Right atrium auricular region (tissue), 2 donors: ENCODE measurements around the gene RPAP2. TPM values are rescaled to one million over a fixed set of nuclear protein-coding genes. Genes with fewer than 3 reads are reported as not detected.
"Not testable (repeated sequence)": the region's sequence is repeated elsewhere in the genome, so short reads cannot be mapped to it uniquely, and the experiment has no call there.

Experiments
- DNase-seq: peaks from one replicate; pipeline ENCODE4 v3.0.0-alpha.2; 2019; ENCODE audit warnings: low spot score
- H3K27ac ChIP-seq, 2 donors: fragments of 200-600 bp; sonication (generic); 1 replicate in 1 of 2; 2 replicates in 1 of 2; pipeline ENCODE4 v1.5.1; 2016 to 2019
- H3K27me3 ChIP-seq, 2 donors: fragments of 200-600 bp; sonication (generic); one replicate each; pipeline versions ENCODE4 v1.5.1 to v1.6.0; 2017 to 2019
- H3K36me3 ChIP-seq: fragments of 200-600 bp; sonication (generic); one replicate; pipeline ENCODE4 v1.5.1; 2016
- H3K4me1 ChIP-seq, 2 donors: fragments of 200-600 bp; sonication (generic); one replicate each; pipeline versions ENCODE4 v1.5.1 to v1.6.0; 2017 to 2019
- H3K4me3 ChIP-seq, 2 donors: fragments of 200-600 bp; sonication (generic); 1 replicate in 1 of 2; 2 replicates in 1 of 2; pipeline ENCODE4 v1.5.1; 2017 to 2019; ENCODE audit warnings: mild to moderate bottlenecking in 1 of 2, moderate library complexity in 1 of 2
- H3K9me3 ChIP-seq, 2 donors: fragments of 200-600 bp; sonication (generic); one replicate each; pipeline ENCODE4 v1.5.1; 2019
- CTCF ChIP-seq, 2 donors: fragments of 200-600 bp; sonication (generic); IDR thresholded peaks; one replicate each; pipeline ENCODE4 v1.5.1; 2019; ENCODE audit warnings: antibody characterized with exemption in 2 of 2
- total RNA-seq, 2 donors: library from RNA; depleted of rRNA; stranded (reverse); fragments of >200 nt; gene quantifications; one replicate each; pipeline ENCODE4 v1.1.0, GENCODE V29; 2016

Gene RPAP2
- total RNA-seq: 10 to 100 TPM in 1 of 2 donors, 1 to 10 TPM in 1; 6.3 to 13.8 TPM

DNA sequence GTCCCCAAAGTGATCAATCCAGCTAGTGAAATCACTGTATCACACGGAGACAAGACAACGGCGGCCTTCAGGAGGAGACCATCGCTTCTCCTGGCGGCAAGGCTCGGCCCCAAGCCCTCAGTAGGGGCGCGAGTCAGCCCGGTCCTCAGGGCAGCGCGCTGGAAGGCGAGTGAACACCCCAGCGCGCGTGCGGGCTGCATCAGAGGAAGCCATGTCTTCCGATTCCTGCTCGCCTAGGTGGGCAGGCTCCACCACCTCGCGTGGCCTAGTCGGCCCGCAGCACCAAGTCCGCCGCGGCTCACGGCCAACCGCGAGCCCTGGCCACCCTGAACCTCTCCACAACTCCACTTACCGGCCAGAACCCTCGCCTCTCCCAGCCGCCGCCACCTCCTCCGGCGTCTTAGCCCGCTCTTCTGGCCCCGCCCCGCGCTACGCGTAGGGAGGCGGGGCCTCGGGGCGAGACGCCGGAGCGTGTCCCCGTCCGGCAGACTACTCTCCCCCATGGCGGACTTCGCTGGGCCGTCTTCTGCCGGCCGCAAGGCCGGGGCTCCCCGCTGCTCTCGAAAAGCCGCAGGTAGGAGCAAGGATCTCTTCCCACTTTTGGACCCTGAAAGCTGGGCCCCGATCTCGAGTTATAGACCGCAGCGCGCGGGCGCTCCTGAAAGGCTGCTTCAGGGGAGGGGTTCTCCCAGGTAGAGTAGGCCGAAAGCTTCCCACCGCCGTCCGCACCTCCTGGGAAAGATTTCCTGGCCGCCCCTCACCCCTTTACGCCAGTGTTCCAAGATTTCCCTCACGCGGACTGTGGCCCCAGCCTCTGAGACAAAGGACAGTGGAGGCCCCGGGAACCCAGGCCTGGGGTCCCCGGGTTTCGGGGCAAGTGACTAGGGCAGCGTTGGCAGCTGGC lies at the start of gene RPAP2, which contains the start of gene GLMN:
TSS of gene RPAP2 (plus strand) at position 487 of the 904 bp plus-strand sequence. CDS start at position 502, 15 bp downstream.
TSS of gene GLMN (minus strand) at position 415 of the 904 bp plus-strand sequence. CDS start 988 bp downstream, outside the sequence.
- H3K9me3 ChIP-seq: no peaks in the 10 kb centered on the region
- H3K36me3 ChIP-seq: no peaks in the 10 kb centered on the region
- peak within 1 kb of the TSS; percentile 83 to 85 for H3K4me3 ChIP-seq
- H3K27me3 ChIP-seq: no peaks in the 10 kb centered on the region
- peaks cover 0 to 12% of the 10 kb centered on the region in 2 donors for H3K4me1 ChIP-seq
- peak; percentile 75 for DNase-seq
- peak within 1 kb of the TSS; percentile 91 to 93 for H3K27ac ChIP-seq
- no peak for TF ChIP-seq CTCF (IDR thresholded peaks at IDR 0.05)

- peaks cover 19% of the 10 kb centered on the region for H3K36me3 ChIP-seq
- not testable (repeated sequence) for H3K27me3 ChIP-seq, H3K4me1 ChIP-seq, H3K27ac ChIP-seq, H3K4me3 ChIP-seq, DNase-seq
- H3K9me3 ChIP-seq: peaks cover 0 to 18% of the 10 kb centered on the region in 2 donors
Observed at GRCh38 chr1:92254714-92255113, 44.1 kb upstream of the RPAP2 start.

DNA sequence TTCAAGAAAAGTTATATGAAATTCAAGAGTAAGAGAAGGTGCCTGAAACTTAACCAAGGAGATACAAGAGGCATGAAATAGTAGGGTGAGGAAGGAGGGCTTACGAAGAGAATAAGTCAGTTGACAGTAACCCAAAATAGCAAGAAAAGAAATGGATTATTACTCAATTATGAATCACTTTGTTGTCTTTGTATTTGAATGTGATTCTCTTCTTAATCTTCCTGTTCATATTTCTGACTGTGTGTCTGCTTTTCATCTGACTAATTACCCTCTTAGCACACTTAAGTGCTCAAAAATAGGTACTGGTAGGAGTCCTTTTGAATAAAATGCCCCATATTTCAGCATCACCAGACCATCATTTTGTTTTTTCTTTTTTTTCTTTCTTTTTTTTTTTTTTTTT lies 39.5 kb upstream of the RPAP2 start:
- Histone ChIP-seq H3K27ac (no peak overlapping the region), H3K36me3 (peaks cover 21% of the 10 kb centered on the region), H3K27me3 (no peaks in the 10 kb centered on the region), H3K4me1 (no peaks in the 10 kb centered on the region), H3K4me3 (no peak overlapping the region), H3K9me3 (peaks cover 0 to 16% of the 10 kb centered on the region in 2 donors)
- TF ChIP-seq CTCF (IDR thresholded peaks at IDR 0.05): no peak
- DNase-seq: no peak

GRCh38 chr1:92262516-92262915 lies 36.3 kb upstream of the RPAP2 start:
- Histone ChIP-seq H3K27ac (no peak overlapping the region), H3K9me3 (no peaks in the 10 kb centered on the region), H3K4me1 (no peaks in the 10 kb centered on the region), H3K4me3 (no peak overlapping the region), H3K27me3 (no peaks in the 10 kb centered on the region), H3K36me3 (peaks cover 40% of the 10 kb centered on the region)
- DNase-seq: no peak
- TF ChIP-seq CTCF (IDR thresholded peaks at IDR 0.05): no peak

- H3K36me3 ChIP-seq: peaks cover 3% of the 10 kb centered on the region
- no peaks in the 10 kb centered on the region for H3K27me3 ChIP-seq
- DNase-seq: no peak
- H3K4me3 ChIP-seq: no peak overlapping the region
- no peaks in the 10 kb centered on the region for H3K4me1 ChIP-seq
- H3K27ac ChIP-seq: no peak overlapping the region
- TF ChIP-seq CTCF (IDR thresholded peaks at IDR 0.05): no peak
- no peaks in the 10 kb centered on the region for H3K9me3 ChIP-seq
Observed at GRCh38 chr1:92273039-92273438, 25.8 kb upstream of the RPAP2 start.

DNA sequence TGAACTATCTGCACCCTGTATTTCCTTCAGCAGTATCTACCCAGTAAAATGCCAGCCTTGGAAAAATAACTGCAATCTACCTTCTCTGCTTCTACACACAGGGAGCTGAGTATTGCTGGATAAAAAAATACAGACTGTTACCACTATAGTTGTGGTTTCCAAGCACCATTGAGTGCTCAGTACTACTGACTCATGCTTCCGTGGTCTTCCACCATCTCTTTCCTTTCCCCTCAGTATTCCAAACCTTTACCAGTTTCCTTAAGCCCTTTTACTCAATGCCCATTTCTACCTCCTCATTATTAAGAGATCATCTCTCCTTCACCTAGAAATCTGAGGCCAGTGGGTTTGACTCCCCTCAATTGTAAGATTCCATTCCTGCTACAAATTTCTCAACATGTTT lies 23.9 kb upstream of the RPAP2 start:
- no peaks in the 10 kb centered on the region for H3K4me1 ChIP-seq
- H3K36me3 ChIP-seq: peaks cover 6% of the 10 kb centered on the region
- no peaks in the 10 kb centered on the region for H3K9me3 ChIP-seq
- no peak overlapping the region for H3K4me3 ChIP-seq
- TF ChIP-seq CTCF (IDR thresholded peaks at IDR 0.05): no peak
- no peak overlapping the region for H3K27ac ChIP-seq
- no peaks in the 10 kb centered on the region for H3K27me3 ChIP-seq
- no peak for DNase-seq
